HL-60/S4 treated with retinoic acid at 250 ng/mL for 4 days and 3 days (cell line): ENCODE results near the gene MAP4K3.

Experiments
- in situ Hi-C: fragments of 300-500 bp; cut with MboI; formaldehyde crosslinking; loops from 2 replicates; pipeline ENCODE4 v1.7.0; 2022; ENCODE audit warnings: low sequenced_read_pairs

MAP4K3 gene

GRCh38 chr2:39213015-39213414 is 224.1 kb downstream of the MAP4K3 start:
- in situ Hi-C loops: no loop called here

GRCh38 chr2:39210846-39211245 is 226.2 kb downstream of the MAP4K3 start:
- in situ Hi-C loops: no loop called here

- in situ Hi-C loops: no loop called here
Observed at GRCh38 chr2:39203382-39203781, 233.7 kb downstream of the MAP4K3 start.

GRCh38 chr2:39202639-39203369 is 234.3 kb downstream of the MAP4K3 start:
- in situ Hi-C loops: no loop called here
